HUDEP-2 (cell line): Measurements from ENCODE around the gene ASTL.

Experiments
- DNase-seq, 76 experiments: peaks; one replicate each; lab custom pipeline; 2025; ENCODE audit not compliant: unreplicated experiment in 76 of 76; lab: John Stamatoyannopoulos, UW

Gene ASTL

DNA sequence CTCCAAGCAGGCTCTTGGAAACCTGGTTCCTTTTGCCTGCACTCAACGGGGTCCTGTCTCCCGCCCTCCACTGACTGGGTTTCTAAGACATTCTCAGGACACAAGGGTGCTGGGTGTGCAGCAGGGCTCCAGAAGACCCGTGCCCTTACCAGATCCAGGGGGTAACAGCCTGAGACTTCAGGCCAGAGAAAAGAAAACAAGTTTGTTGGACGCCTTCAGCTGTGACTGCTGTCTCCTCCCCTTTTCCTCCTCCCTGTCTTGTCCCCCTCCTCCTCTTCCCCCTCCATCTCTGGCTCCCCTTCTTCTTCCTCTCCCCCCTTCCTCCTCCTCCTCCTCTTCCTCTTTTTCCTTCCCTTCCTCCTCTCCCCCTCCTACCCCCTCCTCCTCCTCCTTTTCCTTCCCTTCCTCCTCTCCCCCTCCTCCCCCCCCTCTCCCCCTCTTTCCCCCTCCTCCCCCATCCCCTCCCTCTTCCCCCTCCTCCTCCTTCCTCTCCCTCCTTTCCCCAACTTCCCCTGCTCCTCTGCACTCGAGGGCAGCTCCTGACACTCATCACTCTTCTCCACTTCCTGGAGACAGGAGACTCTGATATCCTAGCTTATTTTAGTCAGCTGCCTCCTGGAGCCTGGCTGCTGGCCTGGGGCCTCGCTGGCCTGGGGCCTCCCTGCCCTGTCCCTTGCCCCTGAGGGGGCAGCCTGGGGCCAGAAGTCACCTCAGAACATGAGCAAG, 34.4 kb downstream of the ASTL start:
- no peak for DNase-seq

DNA sequence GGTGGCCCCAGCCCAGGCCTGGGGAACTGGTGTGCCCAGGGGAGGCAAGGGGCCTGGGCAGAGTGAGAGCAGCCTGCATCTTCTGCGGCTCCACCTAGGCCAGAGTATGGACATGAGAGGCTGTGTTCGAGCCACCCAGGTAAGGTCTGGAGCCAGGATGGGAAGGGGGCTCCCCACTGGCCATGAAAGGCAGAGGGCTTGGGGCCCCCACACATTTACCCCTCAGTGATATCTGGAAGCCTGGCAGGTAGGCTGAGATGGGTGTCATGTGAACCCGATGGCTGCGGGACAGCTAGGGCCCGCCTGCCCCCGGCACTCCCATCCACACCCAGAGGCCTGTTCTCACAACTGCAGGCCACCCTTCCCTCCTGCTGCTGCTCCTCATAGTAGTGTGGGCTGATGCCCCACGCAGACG, 35.1 kb downstream of the ASTL start:
- DNase-seq, result no peak

DNA sequence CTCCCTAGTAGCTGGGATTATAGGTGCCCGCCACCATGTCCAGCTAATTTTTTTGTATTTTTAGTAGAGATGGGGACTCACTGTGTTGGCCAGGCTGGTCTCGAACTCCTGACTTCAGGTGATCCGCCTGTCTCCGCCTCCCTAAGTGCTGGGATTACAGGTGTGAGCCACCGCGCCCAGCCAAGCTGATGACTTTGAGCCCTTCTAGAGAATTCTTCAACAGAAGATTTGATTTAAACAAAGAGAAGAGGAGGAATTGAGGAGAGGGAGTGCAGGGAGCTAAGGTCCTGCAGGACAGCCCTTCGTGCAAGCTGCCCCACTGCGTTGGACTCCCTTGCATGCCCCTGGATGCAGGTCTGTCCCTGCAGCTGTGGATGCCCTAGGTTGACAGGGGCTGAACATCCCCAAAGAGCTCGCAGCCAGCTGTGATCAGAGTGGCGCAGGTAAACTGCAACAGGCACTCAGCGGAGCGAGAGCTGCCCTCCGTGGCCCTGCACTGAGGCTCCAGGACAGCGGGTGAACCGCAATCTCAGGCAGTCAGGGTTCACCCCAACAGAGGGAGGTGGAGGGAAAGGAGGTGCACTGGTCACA, 35.6 kb downstream of the ASTL start:
- DNase-seq, result no peak

DNA sequence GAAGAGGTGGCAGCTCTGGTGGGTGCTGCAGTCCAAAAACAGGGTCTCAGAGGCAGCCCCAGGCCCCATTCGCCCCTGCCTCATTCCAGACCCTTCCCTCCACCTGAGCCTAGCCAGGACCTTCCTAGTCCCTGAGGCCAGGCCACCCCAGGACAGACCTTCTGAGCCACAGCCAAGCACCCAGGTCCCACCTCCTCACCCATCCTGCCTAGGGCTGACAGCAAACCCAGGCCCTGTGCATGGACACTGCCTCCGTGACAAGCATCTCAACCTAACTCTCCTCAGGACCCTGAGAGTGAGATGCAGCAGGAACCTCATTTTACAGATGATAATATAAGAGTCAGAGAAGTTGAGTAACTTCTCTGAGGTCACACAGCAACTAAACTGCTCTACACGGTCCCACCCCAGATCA, 37.4 kb downstream of the ASTL start:
- no peak for DNase-seq

DNA sequence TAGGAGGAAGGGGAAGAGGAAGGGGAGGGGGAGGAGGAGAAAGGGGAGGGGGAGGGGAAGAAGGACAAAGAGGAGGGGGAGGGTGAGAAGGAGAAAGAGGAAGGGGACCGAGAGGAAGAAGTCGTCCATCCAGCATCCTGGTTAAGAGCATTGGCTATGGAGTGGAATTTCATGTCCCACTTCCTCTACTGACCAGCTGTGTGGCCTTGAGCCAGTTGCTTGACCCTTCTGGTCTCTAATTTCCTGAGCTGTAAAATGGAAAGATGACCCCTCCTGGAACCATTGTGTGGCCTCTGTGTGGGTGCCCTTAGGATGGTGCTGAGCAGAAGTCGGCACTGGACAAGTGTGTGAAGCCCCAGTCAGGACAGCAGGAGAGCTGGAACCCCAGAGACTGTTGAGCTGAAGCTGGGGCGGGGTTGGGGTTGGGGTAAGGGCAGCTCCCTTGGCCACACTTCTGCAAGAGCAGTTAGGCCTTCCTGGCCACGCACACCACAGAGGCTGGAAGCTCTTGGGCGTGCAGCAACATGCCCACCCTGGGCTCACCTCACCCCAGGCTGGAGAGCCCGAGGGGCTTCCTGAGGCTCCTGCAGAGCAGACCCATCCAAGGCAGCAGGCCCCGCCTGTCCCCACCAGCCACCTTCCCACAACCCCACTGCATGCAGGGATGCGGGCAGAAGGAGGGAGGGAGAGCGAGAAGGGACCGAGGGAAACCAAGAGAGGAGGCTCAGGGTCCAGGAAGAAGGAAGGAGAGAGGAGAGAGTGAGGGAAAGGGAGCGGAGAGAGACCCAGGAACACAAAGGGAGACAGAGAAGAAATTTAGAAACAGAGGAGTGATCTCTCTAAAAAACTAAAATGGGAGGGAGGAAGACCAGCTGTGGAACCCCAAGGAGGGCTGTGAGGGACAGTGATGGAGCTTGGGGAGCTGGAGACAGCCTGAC, 38.2 kb downstream of the ASTL start:
- DNase-seq, result no peak

DNA sequence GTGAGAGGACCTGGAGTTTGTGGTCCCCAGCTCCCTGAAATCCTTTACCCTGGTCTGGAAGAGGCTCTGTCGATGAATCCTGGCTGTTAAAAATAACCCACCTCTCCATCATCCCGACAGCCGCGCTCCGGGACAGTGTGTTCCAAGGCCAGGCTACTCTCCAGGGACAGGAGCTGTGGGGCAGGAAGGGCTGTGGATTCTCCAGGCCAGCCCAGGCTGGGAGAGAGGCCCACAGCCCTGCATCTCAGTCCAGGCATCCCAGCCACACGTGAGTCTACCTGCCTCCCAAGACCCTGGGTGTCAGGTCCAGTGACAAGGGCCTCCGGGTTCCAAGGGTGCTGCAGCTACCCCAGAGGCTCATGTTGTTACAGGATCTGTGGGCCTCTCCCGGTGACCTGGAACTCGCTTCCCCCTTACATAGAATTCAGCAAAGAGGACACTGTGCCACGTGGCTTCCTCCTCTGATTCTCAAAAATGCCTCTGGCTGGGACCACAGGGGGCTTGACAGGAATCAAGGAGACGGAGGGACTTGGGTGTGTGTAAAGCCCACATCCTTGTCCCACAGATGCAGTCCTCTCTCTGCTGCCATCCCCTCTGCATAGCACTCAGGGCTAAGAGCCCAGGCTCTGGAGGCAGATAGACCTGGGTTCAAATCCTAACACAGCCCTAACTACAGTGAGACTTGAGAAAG, 39.3 kb downstream of the ASTL start:
- no peak for DNase-seq

DNA sequence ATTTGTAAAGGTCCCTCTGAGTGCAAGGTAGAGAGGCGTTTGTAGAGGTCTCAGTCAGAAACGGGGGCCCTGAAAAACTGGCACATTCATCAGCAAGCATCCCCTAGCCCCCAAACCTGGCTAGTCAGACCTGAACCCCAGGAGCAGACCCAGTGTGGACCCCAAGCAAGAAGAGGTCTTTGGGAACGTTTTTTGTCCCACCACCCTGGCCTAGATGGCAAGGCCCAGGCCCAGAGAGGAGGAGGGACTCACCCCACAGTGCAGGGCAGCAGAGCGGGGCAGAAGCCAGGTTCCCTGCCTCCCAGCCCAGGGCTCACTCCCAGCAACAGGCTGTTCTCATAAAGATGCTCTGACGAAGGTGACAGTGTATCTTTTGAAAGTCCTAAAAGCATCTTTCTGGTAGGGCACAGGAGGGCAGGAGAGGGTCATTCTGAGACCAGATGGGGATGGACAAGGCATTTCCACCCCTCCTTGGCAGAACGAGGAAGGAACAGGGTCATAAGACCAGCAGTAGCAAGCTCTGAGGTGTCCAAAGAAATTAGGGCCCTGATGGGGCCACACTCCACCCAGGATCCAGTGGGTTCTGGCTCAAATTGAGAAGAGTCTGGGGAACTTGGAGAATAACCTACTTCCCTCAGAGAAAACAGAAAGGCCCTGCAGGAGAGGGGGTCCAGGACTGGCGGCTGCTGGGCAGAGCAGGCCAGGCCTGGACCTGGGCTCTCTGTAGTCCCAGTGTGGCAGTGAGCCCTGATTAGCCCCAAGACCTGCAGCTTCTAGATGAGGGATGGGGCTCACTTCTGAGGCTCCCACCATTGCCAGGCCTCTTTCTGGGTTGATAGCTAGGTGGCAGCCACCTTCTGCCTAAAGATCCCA, 40.1 kb downstream of the ASTL start:
- DNase-seq, result no peak

DNA sequence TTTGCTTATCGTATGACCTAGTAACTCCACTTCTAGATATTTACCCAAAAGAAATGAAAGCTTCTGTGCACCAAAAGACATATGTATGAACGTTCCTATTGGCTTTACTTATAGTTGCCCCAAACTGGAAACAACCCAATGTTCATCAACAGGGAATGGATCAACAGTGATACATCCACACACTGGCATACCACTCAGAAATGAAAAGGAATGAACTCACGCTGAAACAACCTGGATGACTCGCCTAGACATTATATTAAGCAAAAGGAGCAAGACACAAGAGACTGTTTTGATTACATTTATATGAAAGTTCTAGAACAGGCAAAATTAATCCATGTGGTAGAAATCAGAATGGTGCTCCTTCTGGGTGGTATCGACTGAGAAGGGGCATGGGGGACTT, 40.9 kb downstream of the ASTL start:
- no peak for DNase-seq

DNA sequence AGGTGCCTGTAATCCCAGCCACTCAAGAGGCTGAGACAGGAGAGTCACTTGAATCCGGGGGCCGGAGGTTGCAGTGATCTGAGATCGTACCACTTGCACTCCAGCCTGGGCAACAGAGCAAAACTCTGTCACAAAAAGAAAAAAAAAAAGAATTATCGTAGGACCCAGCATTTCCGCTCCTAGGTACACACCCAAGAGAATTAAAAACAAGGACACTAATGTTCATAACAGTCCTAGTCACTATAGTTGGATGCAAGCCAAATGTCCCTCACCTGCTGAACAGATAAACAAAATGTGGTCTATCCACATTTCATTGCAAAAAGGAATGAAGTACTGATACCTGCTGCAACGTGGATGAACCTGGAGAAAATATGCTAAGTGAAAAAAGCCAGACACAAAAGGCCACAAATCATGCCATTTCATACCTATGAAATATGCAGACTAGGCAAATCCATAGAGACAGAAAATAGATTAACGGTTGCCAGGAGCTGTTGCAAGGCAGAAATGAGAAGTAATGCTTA, 43.1 kb downstream of the ASTL start:
- DNase-seq, result peak in 12 of 76 experiments; percentile 2 to 66 (median 14)

DNA sequence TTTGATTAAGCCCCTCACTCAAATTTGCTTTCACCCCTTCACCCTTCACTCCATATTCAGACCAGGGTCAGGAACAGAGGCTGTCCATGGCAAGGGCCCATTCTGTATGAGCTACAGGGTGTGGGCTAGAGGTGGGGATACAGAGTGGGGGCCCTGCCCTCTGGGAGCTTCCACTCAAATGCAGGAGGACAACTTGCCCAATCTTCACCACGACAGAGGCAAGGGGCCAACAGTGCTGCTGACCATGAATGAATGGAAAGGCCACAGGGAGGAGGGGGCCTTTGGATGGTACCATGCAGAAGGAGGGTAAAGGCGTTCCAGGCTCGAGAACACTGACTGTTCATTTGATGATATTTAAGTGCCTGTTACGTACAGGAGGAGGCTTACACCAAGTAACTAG, 44.8 kb downstream of the ASTL start:
- DNase-seq, result no peak

DNA sequence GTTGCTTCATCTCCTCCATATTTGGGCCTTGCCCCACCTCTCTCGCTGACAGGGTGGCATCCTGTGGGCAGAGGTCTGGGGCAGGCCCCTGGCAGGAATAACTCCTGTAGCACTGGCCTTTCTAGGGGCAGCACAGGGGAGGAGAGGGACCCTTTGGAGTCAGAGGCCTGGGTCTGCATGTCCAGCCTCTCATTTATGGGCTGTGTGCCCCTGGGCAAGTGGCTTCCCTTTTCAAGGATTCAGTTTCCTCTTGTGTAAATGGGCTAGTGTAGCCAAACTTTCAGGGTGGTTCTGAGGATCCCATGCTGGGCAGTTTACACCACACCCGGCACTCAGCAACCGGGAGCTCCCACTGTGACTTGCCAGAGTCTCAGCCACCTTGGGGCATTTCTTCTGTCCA, 45.4 kb downstream of the ASTL start:
- DNase-seq, result no peak

DNA sequence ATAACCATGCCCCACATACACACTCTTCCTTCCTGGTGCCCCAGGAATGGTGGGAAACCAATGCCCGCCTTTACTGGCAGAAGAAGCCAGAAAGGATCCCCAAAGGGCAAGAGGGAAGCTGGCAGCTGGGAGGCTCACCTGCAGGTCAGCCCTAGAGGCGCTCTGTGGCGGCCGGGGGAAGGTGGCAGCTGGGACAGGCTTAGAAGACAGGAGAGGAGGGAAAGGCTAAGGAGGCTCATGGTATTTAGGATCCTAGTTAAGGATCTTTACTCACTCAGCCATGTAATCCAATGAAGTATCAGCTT, 45.8 kb downstream of the ASTL start:
- no peak for DNase-seq

DNA sequence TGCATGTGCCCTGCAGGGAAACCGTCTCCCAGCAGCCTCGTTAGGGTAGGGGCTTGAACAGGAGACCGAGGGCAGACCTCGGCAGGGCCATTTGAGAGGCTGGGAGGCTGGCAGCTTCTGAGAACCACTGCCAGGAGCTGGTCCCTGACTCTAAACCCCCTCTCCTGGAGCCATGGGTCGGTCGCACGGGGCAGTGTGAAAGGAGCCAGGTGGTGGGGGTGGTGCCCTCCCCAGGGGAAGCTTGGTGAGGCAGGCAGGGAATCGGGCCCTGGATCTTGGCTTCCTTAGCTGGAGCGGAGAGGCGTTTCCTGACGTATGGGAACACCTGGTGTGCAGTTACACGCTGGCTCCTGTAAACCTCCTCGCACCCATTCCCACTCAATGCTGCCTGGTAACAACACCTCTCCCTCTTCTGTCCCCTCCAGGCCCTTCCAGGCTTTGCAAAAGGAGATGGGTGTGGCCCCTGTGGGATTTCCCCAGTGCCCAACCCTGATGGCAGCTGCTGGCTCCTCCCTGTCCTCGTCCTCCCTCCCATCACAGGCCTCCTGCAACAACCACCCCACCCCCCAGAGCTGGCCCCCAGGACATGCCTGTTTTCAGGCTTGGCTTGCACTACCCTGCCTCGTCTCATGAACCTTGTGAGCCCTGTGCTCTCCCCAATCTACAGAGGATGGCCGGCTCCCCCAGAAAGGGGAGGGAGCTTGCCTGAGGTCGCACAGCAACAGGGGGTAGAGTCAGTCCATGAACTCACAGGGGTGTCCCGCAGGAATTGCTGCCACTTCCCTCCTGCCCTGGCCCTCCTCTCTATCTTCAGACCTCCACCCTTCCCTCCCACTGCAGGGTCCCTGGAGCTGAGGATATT, 46.4 kb downstream of the ASTL start:
- peak in 4 of 76 experiments; percentile 7 to 17 (median 12) for DNase-seq

DNA sequence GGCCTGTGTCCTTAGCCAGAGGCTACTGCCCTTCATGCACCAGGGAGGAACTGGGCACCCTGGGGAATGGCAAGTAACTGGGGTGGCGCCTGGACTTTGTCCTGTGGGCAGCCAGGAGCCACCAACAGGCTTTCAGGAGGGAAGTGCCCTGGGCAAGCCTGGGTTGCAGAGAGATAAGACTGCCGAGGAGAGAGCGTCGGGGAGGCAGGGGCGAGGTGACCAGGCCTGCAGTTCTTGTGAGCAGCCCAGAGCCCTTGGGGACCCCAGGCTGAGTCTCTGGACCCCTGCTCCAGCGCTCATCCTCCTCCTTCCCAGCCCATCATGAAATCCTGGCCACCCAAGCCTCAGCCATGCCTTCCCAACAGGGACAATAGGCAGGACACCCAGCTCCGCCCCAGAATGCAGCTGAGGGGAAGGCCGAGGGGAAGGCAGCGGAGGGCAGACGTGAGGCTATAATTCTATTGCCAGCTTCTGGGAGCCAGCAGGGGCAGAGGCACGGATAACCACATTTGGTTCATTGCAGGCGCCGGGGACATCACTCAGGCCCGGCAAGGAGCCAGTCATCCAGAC, 47.1 kb downstream of the ASTL start:
- DNase-seq, result no peak

DNA sequence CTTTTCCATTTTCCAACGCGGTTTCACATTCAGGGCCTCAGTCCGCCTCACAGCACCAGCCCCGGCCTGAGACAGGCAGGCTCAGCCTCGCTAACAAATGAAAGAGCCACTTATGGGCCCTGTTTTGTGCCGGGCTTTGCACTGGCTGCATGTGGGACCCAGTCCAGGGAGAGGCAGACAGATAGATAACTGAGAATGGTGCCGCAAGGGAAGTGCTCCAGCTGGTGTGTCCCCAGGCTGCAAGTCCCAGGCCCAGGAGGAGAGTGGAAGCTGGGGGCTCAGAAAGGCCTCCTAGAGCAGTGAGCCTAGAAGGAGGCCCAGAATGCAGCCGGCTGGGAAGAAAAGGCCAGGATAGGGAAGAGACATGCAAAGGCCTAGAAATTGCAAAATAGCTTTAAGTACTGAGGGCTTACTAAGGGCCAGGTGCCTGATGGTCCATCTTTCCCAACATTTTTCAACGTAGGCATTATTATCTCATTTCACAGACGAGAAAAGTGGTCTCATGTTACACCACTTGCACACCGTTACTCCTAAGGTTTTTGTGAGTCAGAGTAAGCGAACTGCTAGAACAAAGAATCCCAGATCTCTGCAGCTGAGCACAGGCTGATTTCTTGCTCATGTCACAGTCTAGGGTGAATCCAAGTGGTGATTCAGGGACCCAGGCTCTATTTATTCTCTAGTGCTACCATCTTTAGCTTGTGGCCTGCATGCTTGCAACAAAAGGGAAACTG, 47.9 kb downstream of the ASTL start:
- no peak for DNase-seq

DNA sequence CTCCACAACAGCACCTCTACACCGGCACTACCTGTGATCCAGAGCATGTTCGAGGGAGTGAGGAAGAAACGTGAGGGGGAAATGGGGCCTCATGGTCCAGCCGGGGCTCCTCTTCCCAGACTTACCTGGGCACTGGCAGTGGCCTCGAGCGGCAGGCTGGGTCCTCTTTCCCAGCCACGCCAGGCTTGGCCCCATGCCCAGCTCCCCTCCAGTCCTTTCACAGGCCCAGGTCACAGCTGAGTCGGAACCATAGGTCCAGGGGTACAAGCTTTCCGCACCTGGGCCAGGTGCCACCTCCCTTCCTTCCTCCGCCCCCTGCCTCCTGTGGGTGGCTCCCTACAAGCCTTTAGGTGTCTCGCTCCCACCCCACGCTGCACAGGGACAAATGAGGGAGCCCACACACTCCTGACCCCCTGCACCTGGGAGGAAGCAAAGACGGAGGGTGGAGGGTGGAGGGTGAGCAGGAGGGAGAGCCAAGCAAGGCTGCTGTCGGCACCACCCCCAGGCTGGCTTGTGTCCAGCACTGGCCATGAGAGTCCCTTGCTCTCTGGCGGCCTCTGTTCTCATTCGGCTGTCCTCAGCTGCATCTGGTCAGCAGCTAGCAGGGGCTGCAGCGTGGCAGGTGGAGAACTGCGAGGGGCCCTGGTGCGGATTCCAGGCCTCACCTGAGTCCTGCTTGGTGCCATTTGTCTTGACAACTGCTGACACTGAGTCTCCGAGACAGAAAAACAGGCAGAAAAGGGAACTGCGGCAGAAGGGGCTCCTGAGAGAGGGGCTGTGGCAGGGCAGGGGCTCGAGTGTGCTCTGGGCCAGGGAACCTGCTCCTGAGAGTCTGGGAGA, 48.7 kb downstream of the ASTL start:
- DNase-seq, result no peak
